K562 (cell line): ENCODE measurements around the gene CEACAM18. TPM values are rescaled to one million over a fixed set of nuclear protein-coding genes. Genes with fewer than 3 reads are reported as not detected.

ENCODE experiments used
- BACH1 ChIP-seq: fragments of 200-800 bp; sonication (Bioruptor generic); IDR thresholded peaks from 2 replicates; pipeline ENCODE4 v1.6.1; 2016; ENCODE audit warnings: missing genetic modification characterization, missing compliant biosample characterization
- BMI1 ChIP-seq: fragments of 150-350 bp; IDR thresholded peaks from 2 replicates; pipeline ENCODE4 v1.6.1; 2014; ENCODE audit warnings: low read length
- BRF1 ChIP-seq: IDR thresholded peaks from 3 replicates; pipeline ENCODE4 v1.6.1; 2011; ENCODE audit warnings: borderline replicate concordance, mild to moderate bottlenecking; ENCODE audit not compliant: insufficient read length; ENCODE audit errors: extremely low read depth
- CXXC5 ChIP-seq: fragments of 250-450 bp; sonication (Bioruptor Pico); IDR thresholded peaks from 2 replicates; pipeline ENCODE4 v1.8.0; 2022; ENCODE audit warnings: inconsistent platforms, mild to moderate bottlenecking, moderate library complexity
- FOXJ2 ChIP-seq: fragments of 200-800 bp; sonication (Bioruptor generic); IDR thresholded peaks from 2 replicates; pipeline ENCODE4 v1.6.1; 2016; ENCODE audit warnings: missing genetic modification characterization, missing compliant biosample characterization
- HDAC2 ChIP-seq: fragments of 450-650 bp; IDR thresholded peaks from 2 replicates; pipeline ENCODE4 v1.6.1; 2016; ENCODE audit warnings: mild to moderate bottlenecking
- HMBOX1 ChIP-seq: sonication (generic); IDR thresholded peaks from 2 replicates; pipeline ENCODE4 v1.6.1; 2016
- HNRNPH1 ChIP-seq: fragments of 200-400 bp; formaldehyde crosslinking; optimal IDR thresholded peaks from 2 replicates; pipeline ENCODE3; 2017; ENCODE audit warnings: low read depth, mild to moderate bottlenecking, low read length, moderate library complexity
- ID3 ChIP-seq, 2 experiments: fragments of 250-450 bp in 1 of 2; fragments of 450-650 bp in 1 of 2; sonication (Bioruptor Pico) in 1 of 2; IDR thresholded peaks; 2 replicates each; pipeline versions ENCODE4 v1.6.1 to v1.8.0; 2016 to 2021; ENCODE audit warnings: mild to moderate bottlenecking in 2 of 2, moderate library complexity in 2 of 2, missing compliant biosample characterization in 1 of 2, missing genetic modification characterization in 1 of 2
- KDM4B ChIP-seq, 2 experiments: fragments of 450-650 bp in 1 of 2; sonication (generic) in 1 of 2; IDR thresholded peaks; 2 replicates each; pipeline ENCODE4 v1.6.1; 2016 to 2017; ENCODE audit warnings: borderline replicate concordance in 2 of 2, antibody characterized with exemption in 1 of 2, low read depth in 1 of 2, mild to moderate bottlenecking in 1 of 2
- KHSRP ChIP-seq: fragments of 450-650 bp; IDR thresholded peaks from 2 replicates; pipeline ENCODE4 v1.6.1; 2017
- L3MBTL2 ChIP-seq: fragments of 450-650 bp; IDR thresholded peaks from 2 replicates; pipeline ENCODE4 v1.6.1; 2016; ENCODE audit warnings: mild to moderate bottlenecking, moderate library complexity
- MCM7 ChIP-seq, 2 experiments: fragments of 450-650 bp; IDR thresholded peaks; 2 replicates each; pipeline ENCODE4 v1.6.1; 2016 to 2018
- MED1 ChIP-seq: sonication (generic); formaldehyde crosslinking; IDR thresholded peaks from 2 replicates; pipeline ENCODE4 v1.8.1; 2023; ENCODE audit warnings: missing genetic modification reagents, borderline replicate concordance
- NBN ChIP-seq: fragments of 450-650 bp; IDR thresholded peaks from 2 replicates; pipeline ENCODE4 v1.6.1; 2016; ENCODE audit warnings: low read depth, mild to moderate bottlenecking
- NFXL1 ChIP-seq: fragments of 450-650 bp; formaldehyde crosslinking; IDR thresholded peaks from 2 replicates; pipeline ENCODE4 v1.4.0; 2021; ENCODE audit warnings: mild to moderate bottlenecking
- PRDM10 ChIP-seq: fragments of 450-650 bp; IDR thresholded peaks from 2 replicates; pipeline ENCODE4 v1.6.1; 2018; ENCODE audit not compliant: partially characterized antibody
- SIN3A ChIP-seq, 2 experiments: fragments of 150-350 bp in 1 of 2; IDR thresholded peaks; 2 replicates each; pipeline ENCODE4 v1.6.1; 2011 to 2016; ENCODE audit warnings: borderline replicate concordance in 2 of 2, low read depth in 2 of 2, low read length in 2 of 2, mild to moderate bottlenecking in 2 of 2, moderate library complexity in 2 of 2; ENCODE audit not compliant: control insufficient read depth in 1 of 2
- SOX6 ChIP-seq: fragments of 450-650 bp; IDR thresholded peaks from 2 replicates; pipeline ENCODE4 v1.6.1; 2014; ENCODE audit warnings: mild to moderate bottlenecking
- SRSF3 ChIP-seq: fragments of 200-400 bp; formaldehyde crosslinking; IDR thresholded peaks from 2 replicates; pipeline ENCODE4 v1.6.1; 2016; ENCODE audit warnings: mild to moderate bottlenecking, low read length, moderate library complexity; ENCODE audit not compliant: insufficient read depth
- TAL1 ChIP-seq: fragments of 450-650 bp; IDR thresholded peaks from 2 replicates; pipeline ENCODE4 v1.6.1; 2016; ENCODE audit warnings: mild to moderate bottlenecking
- XRCC4 ChIP-seq: IDR thresholded peaks from one replicate; pipeline ENCODE4 v1.6.1; 2011; ENCODE audit not compliant: insufficient read depth, insufficient read length; ENCODE audit errors: extremely low read depth
- ZNF263 ChIP-seq: sonication (generic); formaldehyde crosslinking; IDR thresholded peaks from 2 replicates; pipeline ENCODE4 v1.8.0; 2022; ENCODE audit warnings: mild to moderate bottlenecking, missing genetic modification reagents, borderline replicate concordance
- polyA plus RNA-seq, 8 experiments: library from polyadenylated mRNA; depleted of rRNA in 4 of 8; stranded (reverse) in 5 of 8; unstranded in 3 of 8; fragments of >200 nt; fragmentation: Nextera tagmentation in 2 of 8; fragmentation: Illumina TruSeq in 1 of 8; extraction: Ambion mirVana in 2 of 8; extraction: Trizol in 1 of 8; gene quantifications; 2 replicates each; pipeline versions ENCODE4 v1.2.1 to v1.2.3, GENCODE V29; 2011 to 2014; ENCODE audit warnings: inconsistent platforms in 1 of 8, missing spikeins in 1 of 8
- total RNA-seq, 7 experiments: library from RNA; depleted of rRNA in 6 of 7; stranded (reverse); fragments of >200 nt in 6 of 7; fragmentation: Illumina TruSeq in 2 of 7; extraction: Trizol in 2 of 7; gene quantifications; 2 replicates each; pipeline versions ENCODE4 v1.2.1 to v1.2.3, GENCODE V29; 2011 to 2021; ENCODE audit warnings: low replicate concordance in 1 of 7

Gene CEACAM18
- total and polyA plus RNA-seq, 9 of the 15 experiments (the other 6 are each of a cell fraction or from before 2014, with no cell fraction given), result 0.08 to 0.24 (median 0.15) TPM; not detected in 3

GRCh38 chr19:51467864-51468544 is 10.3 kb upstream of the CEACAM18 start (continued):
- TF ChIP-seq BMI1 (no peak), PRDM10 (peak; percentile 73), NBN (peak; percentile 75; the same call in 1 of the 2 replicates), MED1 (CRISPR knock-in tag) (no peak), NFXL1 (CRISPR knock-in tag) (no peak), SOX6 (peak; percentile 91), HDAC2 (peak; percentile 85), KDM4B (IDR thresholded peaks at IDR 0.05; ENCODE audit: borderline replicate concordance in 2 of 2, low read depth in 1 of 2) (no peak), TAL1 (peak; percentile 49; the same call in 1 of the 2 replicates), ID3 (CRISPR knock-in tag; IDR thresholded peaks at IDR 0.05) (no peak), ID3 (tag; IDR thresholded peaks at IDR 0.05) (peak; percentile 80), XRCC4 (no peak), SIN3A (IDR thresholded peaks at IDR 0.05; ENCODE audit: borderline replicate concordance in 2 of 2, control insufficient read depth in 1 of 2, low read depth in 2 of 2, low read length in 2 of 2) (peak; percentile 88 to 90; a peak in 2 of 4 replicates), HMBOX1 (peak; percentile 78), BRF1 (no peak), FOXJ2 (tag) (0 out of 2 replicates have a peak, but pooled peaks have one; percentile 44), SRSF3 (no peak), L3MBTL2 (peak; percentile 52), ZNF263 (CRISPR knock-in tag) (peak; percentile 86), BACH1 (tag) (no peak), CXXC5 (peak; percentile 12; the same call in 1 of the 2 replicates), HNRNPH1 (no peak), MCM7 (IDR thresholded peaks at IDR 0.05) (peak in 1 of 2 experiments; percentile 11; a peak in 1 of 4 replicates), KHSRP (no peak)
